Adrenal gland (tissue), 12 donors: ENCODE measurements around the gene KIF15. TPM values are rescaled to one million over a fixed set of nuclear protein-coding genes. Genes with fewer than 3 reads are reported as not detected.
A peak's percentile ranks its signal among the peaks of the same experiment; 100 is the strongest.

ENCODE experiments used
- DNase-seq, 7 donors: peaks; one replicate each; pipeline ENCODE4 v3.0.0-alpha.2; 2019 to 2020
- H3K27ac ChIP-seq, 5 donors: fragments of 200-600 bp; sonication (generic) in 4 of 5; 1 replicate in 3 of 5; 2 replicates in 2 of 5; pipeline versions ENCODE4 v1.5.1 to v1.8.0; 2016 to 2020; ENCODE audit warnings: mild to moderate bottlenecking in 1 of 5
- H3K27me3 ChIP-seq: fragments of 200-600 bp; 2 replicates; pipeline ENCODE4 v1.8.0; 2021
- H3K36me3 ChIP-seq, 2 donors: fragments of 200-600 bp; replicated peaks in 1 of 2; 1 replicate in 1 of 2; 2 replicates in 1 of 2; pipeline versions ENCODE4 v1.5.1 to v1.8.0; 2018 to 2022
- H3K4me1 ChIP-seq, 2 donors: fragments of 200-600 bp; replicated peaks in 1 of 2; 1 replicate in 1 of 2; 2 replicates in 1 of 2; pipeline versions ENCODE4 v1.5.1 to v1.8.0; 2018 to 2021
- H3K4me3 ChIP-seq, 4 donors: fragments of 200-600 bp; sonication (generic) in 3 of 4; one replicate each; pipeline ENCODE4 v1.5.1; 2016 to 2018
- H3K9me3 ChIP-seq, 3 donors: fragments of 200-600 bp; sonication (generic) in 1 of 3; replicated peaks in 1 of 3; 1 replicate in 2 of 3; 2 replicates in 1 of 3; pipeline versions ENCODE4 v1.5.1 to v1.8.0; 2016 to 2021
- POLR2A ChIP-seq, 2 donors: fragments of 450-650 bp; IDR thresholded peaks; one replicate each; pipeline ENCODE4 v1.6.1; 2017; ENCODE audit warnings: antibody characterized with exemption in 2 of 2, mild to moderate bottlenecking in 2 of 2, moderate library complexity in 1 of 2
- WGBS, 4 donors: extraction: QIAGEN DNeasy Blood & Tissue Kit in 2 of 4; methylation state at CpG; one replicate each; pipeline versions ENCODE4 v1.1.5 to v1.1.7; 2013 to 2017; 5-methylcytosine and 5-hydroxymethylcytosine counted together
- intact Hi-C, 2 donors: fragments of 100-400 bp; cut with DNase I; formaldehyde crosslinking; loops; one replicate each; pipeline versions ENCODE4 v1.14.1 to v1.15.0; 2022 to 2023
- polyA plus RNA-seq, 3 donors: library from polyadenylated mRNA; stranded (reverse); fragments of 200-250 nt in 2 of 3; fragments of 350-450 nt in 1 of 3; fragmentation: Illumina TruSeq in 1 of 3; extraction: RNeasy Lipid Tissue Mini Kit (QIAGEN cat#74804) in 1 of 3; gene quantifications; one replicate each; pipeline ENCODE4 v1.2.3, GENCODE V29; 2013 to 2014
- total RNA-seq, 9 donors: library from RNA; depleted of rRNA in 4 of 9; stranded (reverse); fragments of >200 nt in 4 of 9; fragments of 120-200 nt in 1 of 9; fragmentation: NEBNext Ultra II Directional in 1 of 9; extraction: Animal tissue kit (Norgen Biotek cat#: 25700) in 1 of 9; gene quantifications; one replicate each; pipeline versions ENCODE4 v1.1.0 to v1.2.4, GENCODE V29; 2013 to 2023
- TF ChIP-seq, protein P1 (sequence below), 6 experiments: fragments of 450-650 bp in 4 of 6; fragments of 200-600 bp in 2 of 6; sonication (generic) in 1 of 6; IDR thresholded peaks; 1 replicate in 5 of 6; 2 replicates in 1 of 6; pipeline versions ENCODE4 v1.5.1 to v1.8.0; 2016 to 2021; ENCODE audit warnings: antibody characterized with exemption in 6 of 6, mild to moderate bottlenecking in 2 of 6, moderate library complexity in 1 of 6
- donor health status: healthy with polysubstance abuse.
- donor health status: Bipolar disorder and iron deficiency.
- donor health status: DM: yes; HTN: yes; CAD: no.
- donor health status: DM: no; HTN: no; CAD: no.
- donor health status: DM: no; HTN: no; CAD: no.
- donor health status: DM: yes; HTN: yes; CAD: no.

Gene KIF15
- total and polyA plus RNA-seq, 12 donors = 0.20 to 10.2 (median 0.65) TPM

- Histone ChIP-seq H3K36me3 (no peaks in the 10 kb centered on the region), H3K4me1 (no peaks in the 10 kb centered on the region), H3K27me3 (no peaks in the 10 kb centered on the region), H3K27ac (no peak overlapping the region), H3K4me3 (no peak overlapping the region), H3K9me3 (no peaks in the 10 kb centered on the region)
- intact Hi-C loops = no loop called here
- DNase-seq = no peak
- TF ChIP-seq, protein P1, sequence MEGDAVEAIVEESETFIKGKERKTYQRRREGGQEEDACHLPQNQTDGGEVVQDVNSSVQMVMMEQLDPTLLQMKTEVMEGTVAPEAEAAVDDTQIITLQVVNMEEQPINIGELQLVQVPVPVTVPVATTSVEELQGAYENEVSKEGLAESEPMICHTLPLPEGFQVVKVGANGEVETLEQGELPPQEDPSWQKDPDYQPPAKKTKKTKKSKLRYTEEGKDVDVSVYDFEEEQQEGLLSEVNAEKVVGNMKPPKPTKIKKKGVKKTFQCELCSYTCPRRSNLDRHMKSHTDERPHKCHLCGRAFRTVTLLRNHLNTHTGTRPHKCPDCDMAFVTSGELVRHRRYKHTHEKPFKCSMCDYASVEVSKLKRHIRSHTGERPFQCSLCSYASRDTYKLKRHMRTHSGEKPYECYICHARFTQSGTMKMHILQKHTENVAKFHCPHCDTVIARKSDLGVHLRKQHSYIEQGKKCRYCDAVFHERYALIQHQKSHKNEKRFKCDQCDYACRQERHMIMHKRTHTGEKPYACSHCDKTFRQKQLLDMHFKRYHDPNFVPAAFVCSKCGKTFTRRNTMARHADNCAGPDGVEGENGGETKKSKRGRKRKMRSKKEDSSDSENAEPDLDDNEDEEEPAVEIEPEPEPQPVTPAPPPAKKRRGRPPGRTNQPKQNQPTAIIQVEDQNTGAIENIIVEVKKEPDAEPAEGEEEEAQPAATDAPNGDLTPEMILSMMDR (IDR thresholded peaks at IDR 0.05) = no peak
- TF ChIP-seq POLR2A (IDR thresholded peaks at IDR 0.05) = no peak
- WGBS, 4 donors = 93 to 97% (median 95%) methylated on average over 7 of the region's 7 CpGs
Measured at GRCh38 chr3:44833394-44833793, 71.8 kb downstream of the KIF15 start.

DNA sequence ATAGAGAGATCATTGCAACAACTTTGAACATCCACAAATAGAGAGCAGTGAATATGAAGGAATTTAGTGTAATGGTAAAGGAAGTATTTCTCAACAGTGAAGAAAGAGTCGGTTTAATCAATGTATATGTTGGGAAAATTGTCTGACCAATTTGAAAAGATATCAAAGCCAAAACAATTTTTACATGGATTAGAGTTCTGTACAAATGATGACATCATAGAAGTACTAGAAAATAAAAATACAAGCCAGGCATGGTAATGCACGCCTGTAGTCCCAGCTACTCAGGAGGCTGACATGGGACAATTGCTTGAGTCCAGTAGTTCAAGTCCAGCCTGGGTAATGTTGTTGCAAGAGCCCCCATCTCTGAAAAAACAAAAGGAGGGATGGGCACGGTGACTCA is 74.1 kb downstream of the KIF15 start:
- Histone ChIP-seq H3K27me3 (no peaks in the 10 kb centered on the region), H3K9me3 (no peaks in the 10 kb centered on the region), H3K36me3 (no peaks in the 10 kb centered on the region), H3K4me1 (no peaks in the 10 kb centered on the region), H3K4me3 (no peak overlapping the region), H3K27ac (no peak overlapping the region)
- 95 to 100% (median 96%) methylated on average over 3 of the region's 3 CpGs for WGBS, 4 donors
- intact Hi-C loops = no loop called here
- DNase-seq = no peak
- TF ChIP-seq POLR2A (IDR thresholded peaks at IDR 0.05) = no peak
- TF ChIP-seq, protein P1 (IDR thresholded peaks at IDR 0.05) = no peak

DNA sequence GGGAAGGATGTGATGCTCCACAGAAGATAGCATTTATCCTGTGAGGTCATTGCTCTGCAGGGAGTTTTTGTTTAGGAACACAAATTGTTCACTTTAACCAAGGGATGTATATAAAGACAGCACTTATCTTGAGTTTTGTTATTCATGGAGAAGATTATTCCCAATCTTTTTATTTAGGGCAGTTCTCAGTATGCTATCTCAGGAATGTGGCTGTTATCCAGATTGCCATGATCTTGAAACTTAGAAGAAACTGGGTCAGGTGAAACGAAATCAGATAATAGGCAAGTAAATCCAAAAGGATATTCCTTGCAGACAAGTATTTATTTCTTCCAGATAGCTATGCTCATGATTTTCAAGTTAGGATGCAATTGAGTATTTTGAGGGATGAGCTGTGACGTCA is 80.8 kb downstream of the KIF15 start:
- WGBS, 4 donors = 43 to 61% (median 53%) methylated on average over 2 of the region's 2 CpGs
- intact Hi-C loops = no loop called here

GRCh38 chr3:44845528-44846520 is 84.2 kb downstream of the KIF15 start:
- peaks cover 3 to 11% of the 10 kb centered on the region in 2 donors for H3K4me1 ChIP-seq
- no peaks in the 10 kb centered on the region for H3K27me3 ChIP-seq
- intact Hi-C loops = no loop called here
- H3K36me3 ChIP-seq = no peaks in the 10 kb centered on the region
- WGBS, 4 donors = 54 to 61% (median 56%) methylated on average over 7 of the region's 7 CpGs
- TF ChIP-seq POLR2A (IDR thresholded peaks at IDR 0.05) = no peak
- TF ChIP-seq, protein P1 (IDR thresholded peaks at IDR 0.05) = no peak
- DNase-seq = peak in 6 of 7 donors; percentile 35 to 82 (median 72)
- no peak overlapping the region for H3K4me3 ChIP-seq
- no peaks in the 10 kb centered on the region for H3K9me3 ChIP-seq
- peak overlapping the region in 4 of 5 donors; percentile 11 to 70 (median 38) for H3K27ac ChIP-seq

More for the DNA sequence above, 80.8 kb downstream of the KIF15 start:
- Histone ChIP-seq H3K9me3 (no peaks in the 10 kb centered on the region), H3K27me3 (no peaks in the 10 kb centered on the region), H3K4me3 (no peak overlapping the region), H3K27ac (no peak overlapping the region), H3K4me1 (peaks cover 3 to 11% of the 10 kb centered on the region in 2 donors), H3K36me3 (no peaks in the 10 kb centered on the region)
- DNase-seq = no peak
- TF ChIP-seq, protein P1 (IDR thresholded peaks at IDR 0.05) = no peak
- TF ChIP-seq POLR2A (IDR thresholded peaks at IDR 0.05) = no peak
